Medulla oblongata (tissue), 1 donor: ENCODE measurements around the gene PPM1L.

Experiments
- DNase-seq: peaks from one replicate; pipeline ENCODE4 v3.0.0-alpha.2; 2015; ENCODE audit errors: extremely low spot score

PPM1L gene

DNA sequence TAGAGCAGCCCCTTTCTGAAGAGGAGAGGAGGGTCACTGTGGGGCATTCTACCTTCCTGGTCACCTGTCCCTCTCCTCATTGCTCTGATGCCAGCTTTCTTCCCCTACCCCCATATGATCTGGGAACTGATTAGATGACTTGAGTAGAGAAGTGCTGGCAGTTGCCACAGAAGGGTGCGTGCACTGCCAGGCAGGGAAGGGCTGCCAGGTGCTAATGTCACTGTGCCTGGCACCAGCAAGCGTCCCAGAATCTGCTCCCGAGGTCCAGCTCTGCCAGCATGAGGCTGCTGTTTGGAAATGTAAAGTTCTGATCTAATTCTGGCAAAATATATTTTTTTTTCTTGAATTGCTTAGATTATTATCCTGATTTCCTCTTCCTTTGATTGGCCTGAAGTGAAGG lies 52.8 kb downstream of the PPM1L start:
- DNase-seq: no peak

GRCh38 chr3:160809453-160809852 lies 53.4 kb downstream of the PPM1L start:
- DNase-seq: no peak

- no peak for DNase-seq
Measured at GRCh38 chr3:160810362-160811236, 54.6 kb downstream of the PPM1L start.

DNA sequence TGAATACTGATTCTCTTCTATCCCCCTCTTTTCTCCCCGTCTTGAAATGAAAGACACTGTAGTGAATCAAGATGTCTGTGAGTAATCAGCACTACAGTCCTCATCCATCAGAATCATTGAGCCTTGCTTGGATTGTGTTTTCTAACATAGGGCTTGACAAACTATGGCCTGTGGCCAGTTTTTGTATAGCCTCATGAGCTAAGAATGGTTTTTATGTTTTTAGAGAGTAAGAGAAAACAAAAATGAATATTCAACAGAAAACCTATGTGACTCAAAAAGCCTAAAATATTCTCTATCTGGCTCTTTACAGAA lies 55.2 kb downstream of the PPM1L start:
- no peak for DNase-seq

- no peak for DNase-seq
Measured at GRCh38 chr3:160812304-160812703, 56.3 kb downstream of the PPM1L start.

- no peak for DNase-seq
Measured at GRCh38 chr3:160815280-160815679, 59.2 kb downstream of the PPM1L start.

GRCh38 chr3:160820022-160820421 lies 64.0 kb downstream of the PPM1L start:
- DNase-seq: no peak

DNA sequence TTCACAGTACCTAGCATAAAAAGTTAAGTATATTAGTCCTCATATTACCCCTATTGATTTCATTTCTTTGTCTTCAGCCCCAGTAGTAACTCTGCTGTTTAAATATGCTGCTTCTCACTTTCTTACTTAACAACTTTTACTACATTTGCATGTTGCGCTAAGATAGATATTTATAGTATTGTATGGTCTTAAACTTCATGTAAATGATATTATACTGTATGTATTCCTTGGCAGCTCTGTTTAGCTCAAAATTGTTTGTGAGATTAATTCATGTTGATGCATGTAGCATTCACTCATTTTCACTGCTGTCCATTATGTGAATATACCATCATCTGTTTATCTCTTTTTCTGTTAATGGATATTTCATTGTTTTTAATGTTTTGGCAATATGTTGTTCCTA lies 64.4 kb downstream of the PPM1L start:
- no peak for DNase-seq

- no peak for DNase-seq
Measured at GRCh38 chr3:160822936-160823335, 66.9 kb downstream of the PPM1L start.

DNA sequence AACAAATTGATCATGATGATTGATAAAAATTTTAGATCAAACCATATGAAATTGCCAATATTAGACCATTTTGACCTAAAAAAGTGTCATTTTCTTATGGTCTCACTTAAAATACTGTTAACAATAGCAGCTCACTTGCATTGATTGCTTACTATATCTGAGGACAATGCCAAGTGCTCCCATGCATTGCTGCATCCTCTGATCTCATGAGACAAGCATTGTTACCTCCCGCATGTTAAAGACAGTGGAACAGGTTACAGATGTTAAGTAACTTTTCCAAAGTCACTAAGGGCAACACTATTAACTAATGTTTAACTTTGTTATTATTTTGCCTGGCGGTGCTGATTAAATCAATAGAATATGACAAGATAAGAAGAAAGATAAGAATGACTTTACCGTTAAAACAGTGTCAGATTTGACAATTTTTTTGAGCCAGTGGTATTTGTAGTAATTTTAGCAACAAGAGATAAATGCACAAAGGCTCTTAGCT lies 69.3 kb downstream of the PPM1L start:
- DNase-seq: no peak

- DNase-seq: no peak
Measured at GRCh38 chr3:160826408-160826807, 70.4 kb downstream of the PPM1L start.

- DNase-seq: no peak
Measured at GRCh38 chr3:160826991-160827390, 71.0 kb downstream of the PPM1L start.

DNA sequence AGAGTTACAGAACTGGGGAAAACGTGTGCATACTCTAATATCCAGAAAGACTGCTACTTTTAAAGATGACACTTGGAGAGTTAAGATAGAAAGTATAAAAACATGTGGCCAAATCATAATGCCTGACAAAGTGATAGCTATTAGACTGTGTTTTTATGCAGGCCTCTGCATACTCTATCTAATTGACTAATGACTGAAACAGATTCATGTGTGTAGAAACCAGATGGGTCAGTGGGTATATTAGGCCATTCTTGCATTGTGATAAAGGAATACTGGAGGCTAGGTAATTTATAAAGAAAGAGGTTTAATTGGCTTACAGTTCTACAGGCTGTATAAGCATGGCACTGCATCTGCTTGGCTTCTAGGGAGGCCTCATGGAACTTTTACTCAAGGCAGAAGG lies 71.5 kb downstream of the PPM1L start:
- DNase-seq: no peak

GRCh38 chr3:160828880-160829279 lies 72.8 kb downstream of the PPM1L start:
- DNase-seq: no peak

- DNase-seq: no peak
Measured at GRCh38 chr3:160829486-160830009, 73.5 kb downstream of the PPM1L start.

DNA sequence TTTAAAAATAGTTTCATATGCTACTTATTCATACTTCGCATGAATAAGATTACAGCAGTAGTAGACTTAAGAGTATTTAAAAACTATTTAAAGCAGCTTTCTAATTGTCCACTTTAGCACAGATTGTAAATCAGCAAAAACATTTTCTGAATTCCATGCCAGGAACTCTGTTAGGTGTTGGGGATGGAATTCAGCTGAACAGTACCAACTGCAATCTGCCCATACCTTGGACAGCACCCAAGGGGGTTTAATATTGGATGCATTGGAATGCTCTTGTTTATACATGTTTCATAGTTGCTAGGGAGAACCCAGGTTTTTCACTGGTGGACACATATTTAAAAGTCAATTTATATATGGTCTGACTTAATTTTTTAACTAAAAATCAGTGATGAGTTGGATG lies 74.8 kb downstream of the PPM1L start:
- DNase-seq: no peak

GRCh38 chr3:160831401-160831800 lies 75.4 kb downstream of the PPM1L start:
- no peak for DNase-seq

- DNase-seq: no peak
Measured at GRCh38 chr3:160837394-160837980, 81.5 kb downstream of the PPM1L start.

GRCh38 chr3:160840590-160840989 lies 84.6 kb downstream of the PPM1L start:
- no peak for DNase-seq

DNA sequence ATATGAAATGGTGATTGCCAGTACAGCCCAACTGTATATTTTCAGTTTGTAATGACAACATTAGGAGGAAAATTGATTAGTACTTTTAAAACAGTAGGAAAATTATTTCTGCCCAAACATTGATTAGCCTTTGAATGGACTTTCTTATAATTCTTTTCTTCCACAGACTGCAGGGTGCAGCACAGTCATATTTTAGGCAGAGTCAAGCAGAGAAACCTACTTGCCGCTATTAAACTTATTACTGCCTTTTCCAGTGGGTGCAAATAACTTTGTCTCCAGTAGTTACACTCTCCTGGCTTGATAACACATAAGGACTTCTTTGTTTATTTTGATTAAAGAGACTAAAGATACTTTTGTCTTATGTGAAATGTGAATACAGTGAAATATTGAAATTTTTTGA lies 85.4 kb downstream of the PPM1L start:
- DNase-seq: no peak

GRCh38 chr3:160842021-160843005 lies 86.3 kb downstream of the PPM1L start:
- DNase-seq: no peak

DNA sequence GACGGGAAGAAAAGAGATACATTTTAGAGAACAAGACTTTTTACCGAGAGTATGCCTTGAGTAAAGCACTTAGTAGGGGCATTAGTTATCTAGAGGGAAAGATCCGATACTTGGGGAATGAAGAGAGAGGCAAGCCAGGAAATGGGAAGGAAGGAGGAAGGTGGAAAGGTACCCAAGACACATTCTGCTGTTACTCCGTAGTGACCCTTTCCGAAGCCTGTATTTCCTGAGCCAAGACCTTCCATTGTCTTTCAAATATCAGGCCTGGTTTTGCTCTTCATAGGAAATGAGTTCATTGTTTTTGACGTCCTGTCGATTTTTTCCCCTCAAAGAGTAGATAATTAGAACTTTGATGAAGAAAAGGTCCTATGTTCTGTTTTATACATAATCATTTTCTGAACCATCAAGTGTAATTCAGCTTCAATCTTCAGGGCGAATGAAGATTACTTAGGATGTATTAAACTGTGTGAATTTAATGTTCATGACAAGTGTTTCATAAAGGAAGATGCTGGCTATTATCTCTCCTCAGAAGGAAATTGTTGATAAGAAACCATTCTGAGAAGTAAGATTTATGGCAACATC lies 95.7 kb downstream of the PPM1L start:
- no peak for DNase-seq
